ENCODE data around the gene MAP3K2. TPM values are rescaled to one million over a fixed set of nuclear protein-coding genes. Genes with fewer than 3 reads are reported as not detected.

The MAP3K2 gene
- total RNA-seq, 4 donors from 2014 or later = 34.2 to 69.5 (median 61.1) TPM

DNA sequence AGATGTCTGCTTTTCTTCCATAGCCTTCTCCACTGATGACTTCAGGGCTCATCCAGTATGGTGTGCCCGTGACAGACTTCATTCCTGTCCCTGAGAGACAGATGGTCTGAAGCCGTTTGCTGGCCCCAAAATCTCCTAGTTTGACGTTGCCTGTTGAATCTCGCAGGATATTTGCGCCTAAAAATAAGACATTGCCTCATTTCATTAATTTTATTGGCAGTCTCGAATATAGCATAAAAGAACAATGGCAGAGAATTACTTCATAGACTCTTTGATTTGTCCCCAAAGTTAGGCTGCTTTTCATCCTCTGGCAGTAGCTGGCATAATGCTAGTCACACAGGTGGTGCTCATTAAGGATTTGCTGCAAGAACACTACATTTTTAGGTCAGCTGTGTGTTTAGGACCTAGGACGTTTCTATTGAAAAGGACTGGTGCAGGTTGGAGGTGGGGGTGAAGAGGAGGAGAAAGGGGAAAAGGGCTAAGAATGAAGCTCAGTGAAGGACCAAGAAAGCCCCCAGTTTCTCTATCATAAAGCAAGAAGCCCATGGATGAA lies 79.1 kb downstream of the MAP3K2 start:
- Histone ChIP-seq H3K36me3 (peaks cover 0 to 72% (median 0%) of the 10 kb centered on the region in 3 donors), H3K27me3 (no peaks in the 10 kb centered on the region)
- 78 to 80% methylated on average over 7 of the region's 7 CpGs for WGBS, 2 donors

DNA sequence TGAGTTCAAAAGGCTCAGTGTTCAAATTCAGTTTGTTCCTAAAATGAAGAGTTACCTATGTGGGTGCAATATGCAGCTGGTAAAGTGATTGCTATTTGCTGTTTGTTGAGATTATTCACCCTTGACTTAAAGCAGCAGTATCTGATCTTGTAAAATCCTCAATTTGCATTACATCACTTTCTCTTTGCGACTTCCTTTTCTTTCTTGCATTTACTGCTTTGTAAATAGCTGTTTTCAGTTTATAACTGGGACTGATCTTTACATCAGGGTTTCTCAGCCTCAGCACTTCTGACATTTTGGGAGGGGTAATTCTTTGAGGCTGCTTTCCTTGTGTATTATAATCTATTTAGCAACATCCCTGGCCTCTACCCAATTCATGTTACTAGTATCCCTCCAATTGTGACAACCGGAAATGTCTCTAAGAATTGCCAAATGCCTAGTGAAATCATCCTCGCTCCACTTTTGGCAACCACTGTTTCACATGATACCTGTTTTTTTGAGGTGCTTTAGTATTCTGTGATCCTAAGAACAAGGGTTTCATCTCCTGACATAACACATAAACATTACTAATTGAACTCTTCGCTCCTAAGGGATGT lies 81.7 kb downstream of the MAP3K2 start:
- DNase-seq (ENCODE audit: low spot score in 2 of 2) = no peak
- no peaks in the 10 kb centered on the region for H3K27me3 ChIP-seq
- H3K9me3 ChIP-seq = no peaks in the 10 kb centered on the region
- H3K4me1 ChIP-seq = no peaks in the 10 kb centered on the region
- no peak overlapping the region for H3K27ac ChIP-seq
- H3K4me3 ChIP-seq = no peak overlapping the region
- TF ChIP-seq POLR2A (IDR thresholded peaks at IDR 0.05) = no peak
- no peak for TF ChIP-seq EP300 (IDR thresholded peaks at IDR 0.05)
- TF ChIP-seq, protein P1, sequence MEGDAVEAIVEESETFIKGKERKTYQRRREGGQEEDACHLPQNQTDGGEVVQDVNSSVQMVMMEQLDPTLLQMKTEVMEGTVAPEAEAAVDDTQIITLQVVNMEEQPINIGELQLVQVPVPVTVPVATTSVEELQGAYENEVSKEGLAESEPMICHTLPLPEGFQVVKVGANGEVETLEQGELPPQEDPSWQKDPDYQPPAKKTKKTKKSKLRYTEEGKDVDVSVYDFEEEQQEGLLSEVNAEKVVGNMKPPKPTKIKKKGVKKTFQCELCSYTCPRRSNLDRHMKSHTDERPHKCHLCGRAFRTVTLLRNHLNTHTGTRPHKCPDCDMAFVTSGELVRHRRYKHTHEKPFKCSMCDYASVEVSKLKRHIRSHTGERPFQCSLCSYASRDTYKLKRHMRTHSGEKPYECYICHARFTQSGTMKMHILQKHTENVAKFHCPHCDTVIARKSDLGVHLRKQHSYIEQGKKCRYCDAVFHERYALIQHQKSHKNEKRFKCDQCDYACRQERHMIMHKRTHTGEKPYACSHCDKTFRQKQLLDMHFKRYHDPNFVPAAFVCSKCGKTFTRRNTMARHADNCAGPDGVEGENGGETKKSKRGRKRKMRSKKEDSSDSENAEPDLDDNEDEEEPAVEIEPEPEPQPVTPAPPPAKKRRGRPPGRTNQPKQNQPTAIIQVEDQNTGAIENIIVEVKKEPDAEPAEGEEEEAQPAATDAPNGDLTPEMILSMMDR (IDR thresholded peaks at IDR 0.05) = no peak
- peaks cover 0 to 51% (median 0%) of the 10 kb centered on the region in 3 donors for H3K36me3 ChIP-seq
- 77 to 88% methylated on average over 4 of the region's 4 CpGs for WGBS, 2 donors

More for the DNA sequence above, 79.1 kb downstream of the MAP3K2 start:
- no peaks in the 10 kb centered on the region for H3K4me1 ChIP-seq
- DNase-seq (ENCODE audit: low spot score in 2 of 2) = no peak
- H3K27ac ChIP-seq = no peak overlapping the region
- TF ChIP-seq, protein P1 (IDR thresholded peaks at IDR 0.05) = no peak
- TF ChIP-seq EP300 (IDR thresholded peaks at IDR 0.05) = no peak
- TF ChIP-seq POLR2A (IDR thresholded peaks at IDR 0.05) = no peak
- no peak overlapping the region for H3K4me3 ChIP-seq
- H3K9me3 ChIP-seq = no peaks in the 10 kb centered on the region

DNA sequence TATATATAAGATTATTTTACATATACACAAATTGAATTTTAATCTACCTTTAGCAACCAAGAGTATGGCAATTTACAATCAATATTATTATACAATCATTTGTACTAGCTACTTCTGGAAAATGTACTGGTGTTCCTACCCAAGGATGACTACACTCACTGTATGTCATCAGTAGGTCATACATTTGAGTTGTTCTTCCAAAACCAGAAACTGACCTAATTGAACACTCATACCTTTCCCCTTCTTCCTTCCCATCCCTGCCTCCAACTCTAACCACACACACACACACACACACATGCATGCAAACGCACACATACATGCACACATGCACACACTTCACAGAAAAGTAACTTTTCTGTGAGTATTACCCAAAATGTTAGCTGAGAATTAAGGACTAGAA lies 85.6 kb downstream of the MAP3K2 start:
- Histone ChIP-seq H3K27me3 (no peaks in the 10 kb centered on the region), H3K4me1 (no peaks in the 10 kb centered on the region), H3K4me3 (no peak overlapping the region), H3K27ac (no peak overlapping the region), H3K9me3 (no peaks in the 10 kb centered on the region), H3K36me3 (peaks cover 0 to 19% (median 0%) of the 10 kb centered on the region in 3 donors)
- TF ChIP-seq, protein P1 (IDR thresholded peaks at IDR 0.05) = no peak
- TF ChIP-seq POLR2A (IDR thresholded peaks at IDR 0.05) (no peak), EP300 (IDR thresholded peaks at IDR 0.05) (no peak)
- DNase-seq (ENCODE audit: low spot score in 2 of 2) = no peak
- WGBS, 2 donors = 94 to 96% methylated on average over 1 of the region's 1 CpG

DNA sequence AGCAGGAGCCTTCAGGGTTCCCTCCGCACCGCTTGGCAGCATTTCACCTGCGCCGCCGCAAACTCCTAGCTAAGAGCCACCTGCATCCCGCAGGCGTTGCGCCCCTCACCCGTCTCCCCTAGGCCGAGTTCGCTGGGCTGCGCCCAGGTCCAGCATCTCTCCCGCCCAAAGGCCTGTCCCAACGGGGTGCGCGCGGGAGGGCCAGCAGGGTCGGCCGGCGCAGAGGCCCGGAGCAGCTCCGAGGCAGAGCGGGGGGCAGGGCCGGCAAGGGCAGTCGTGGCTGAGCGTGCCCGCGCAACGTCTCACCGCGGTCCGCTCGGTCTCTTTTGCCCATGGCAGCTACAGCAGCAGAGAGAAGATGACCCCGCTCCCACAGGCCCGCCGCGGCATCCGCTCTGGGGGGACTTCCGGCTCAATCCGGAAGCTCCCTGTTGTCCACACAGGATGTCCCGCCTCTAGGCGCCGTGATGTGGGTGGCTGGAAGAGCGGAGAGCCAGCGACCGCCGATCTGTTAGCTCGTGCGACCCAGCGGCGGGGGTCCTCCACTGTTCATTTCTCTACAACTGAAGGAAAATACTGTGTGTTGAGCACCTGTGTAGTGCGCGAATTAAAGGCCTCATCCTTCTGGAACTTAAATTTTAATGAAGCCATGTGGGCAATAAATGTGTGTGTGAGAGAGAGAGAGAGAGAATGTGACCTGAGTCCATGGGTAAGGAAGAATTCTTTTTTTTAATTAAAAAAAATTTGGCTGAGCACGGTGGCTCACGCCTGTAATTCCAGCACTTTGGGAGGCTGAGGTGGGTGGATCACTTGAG lies 93.8 kb downstream of the MAP3K2 start, which contains the start of gene ERCC3:
TSS of gene ERCC3 (minus strand) at position 397 of the 815 bp plus-strand sequence. CDS start at position 334, 63 bp downstream.
- 1 to 2% methylated on average over 21 to 22 of the region's 55 CpGs for WGBS, 2 donors
- H3K4me3 ChIP-seq = peak within 1 kb of the TSS; percentile 84 to 98 (median 94)
- H3K27me3 ChIP-seq = no peaks in the 10 kb centered on the region
- peak within 1 kb of the TSS; percentile 39 to 90 (median 88) for H3K27ac ChIP-seq
- DNase-seq (ENCODE audit: low spot score in 2 of 2) = peak; percentile 69 to 80
- TF ChIP-seq, protein P1 (IDR thresholded peaks at IDR 0.05) = peak in 1 of 5 experiments; percentile 23
- peak in 1 of 2 donors; percentile 63 for TF ChIP-seq EP300 (IDR thresholded peaks at IDR 0.05)
- no peak for TF ChIP-seq POLR2A (IDR thresholded peaks at IDR 0.05)
- H3K4me1 ChIP-seq = peaks cover 0 to 26% (median 6%) of the 10 kb centered on the region in 4 donors
- no peaks in the 10 kb centered on the region for H3K9me3 ChIP-seq
- peaks cover 0 to 39% (median 22%) of the 10 kb centered on the region in 3 donors for H3K36me3 ChIP-seq
